Body of pancreas (tissue), 4 donors: ENCODE results near the gene CDH4. TPM values are rescaled to one million over a fixed set of nuclear protein-coding genes. Genes with fewer than 3 reads are reported as not detected.

Experiments used
- ATAC-seq: fragments of 150-250 bp; one replicate; pipeline ENCODE4 v1.9.1; 2016
- DNase-seq, 4 donors: peaks; one replicate each; pipeline ENCODE4 v3.0.0-alpha.2; 2019
- H3K27ac ChIP-seq, 4 donors: fragments of 200-600 bp; sonication (generic); 1 replicate in 3 of 4; 2 replicates in 1 of 4; pipeline versions ENCODE4 v1.5.1 to v1.6.1; 2016 to 2019; ENCODE audit warnings: mild to moderate bottlenecking in 1 of 4, mixed read lengths in 1 of 4, moderate library complexity in 1 of 4
- H3K27me3 ChIP-seq, 2 donors: fragments of 200-600 bp; sonication (generic); one replicate each; pipeline ENCODE4 v1.6.0; 2016; ENCODE audit warnings: mild to moderate bottlenecking in 1 of 2
- H3K36me3 ChIP-seq, 2 donors: fragments of 200-600 bp; sonication (generic); replicated peaks in 1 of 2; 2 replicates each; pipeline ENCODE4 v1.5.1; 2016; ENCODE audit warnings: low read depth in 2 of 2; ENCODE audit not compliant: insufficient read depth in 1 of 2
- H3K4me1 ChIP-seq: fragments of 200-600 bp; sonication (generic); one replicate; pipeline ENCODE4 v1.6.0; 2016
- H3K4me3 ChIP-seq, 2 donors: fragments of 200-600 bp; sonication (generic); 1 replicate in 1 of 2; 2 replicates in 1 of 2; pipeline ENCODE4 v1.5.1; 2016 to 2019
- H3K9me3 ChIP-seq, 3 donors: fragments of 200-600 bp; sonication (generic); 1 replicate in 2 of 3; 2 replicates in 1 of 3; pipeline ENCODE4 v1.5.1; 2016
- CTCF ChIP-seq, 7 experiments: fragments of 450-650 bp in 4 of 7; fragments of 200-600 bp in 3 of 7; sonication (generic) in 3 of 7; IDR thresholded peaks; one replicate each; pipeline ENCODE4 v1.5.1; 2016 to 2019; ENCODE audit warnings: antibody characterized with exemption in 7 of 7
- POLR2A ChIP-seq, 3 donors: fragments of 450-650 bp; IDR thresholded peaks; one replicate each; pipeline ENCODE4 v1.6.1; 2016; ENCODE audit warnings: antibody characterized with exemption in 3 of 3, mild to moderate bottlenecking in 2 of 3
- WGBS, 2 donors: methylation state at CpG; one replicate each; pipeline ENCODE4 v1.1.5; 2017; 5-methylcytosine and 5-hydroxymethylcytosine counted together
- intact Hi-C: fragments of 100-400 bp; cut with DNase I; formaldehyde crosslinking; loops from one replicate; pipeline ENCODE4 v1.15.1; 2023
- total RNA-seq, 2 donors: library from RNA; depleted of rRNA; stranded (reverse); fragments of >200 nt; gene quantifications; one replicate each; pipeline ENCODE4 v1.1.0, GENCODE V29; 2016

Gene CDH4
- total RNA-seq, 2 donors from 2014 or later = 0.33 to 0.52 TPM

- Histone ChIP-seq H3K27me3 (no peaks in the 10 kb centered on the region), H3K4me1 (no peaks in the 10 kb centered on the region), H3K9me3 (no peaks in the 10 kb centered on the region), H3K27ac (no peak overlapping the region), H3K4me3 (no peak overlapping the region), H3K36me3 (no peaks in the 10 kb centered on the region)
- no peak for TF ChIP-seq CTCF (IDR thresholded peaks at IDR 0.05)
- TF ChIP-seq POLR2A (IDR thresholded peaks at IDR 0.05) = no peak
- DNase-seq (no peak), ATAC-seq (no peak)
- 57 to 60% methylated on average over 5 of the region's 5 CpGs for WGBS, 2 donors
- intact Hi-C loops = no loop called here
Measured at GRCh38 chr20:61284752-61285151, 32.7 kb downstream of the CDH4 start.

- WGBS, 2 donors = 70 to 75% methylated on average over 15 of the region's 15 CpGs
- no peak overlapping the region for H3K27ac ChIP-seq
- DNase-seq (no peak), ATAC-seq (no peak)
- H3K4me3 ChIP-seq = no peak overlapping the region
- H3K4me1 ChIP-seq = no peaks in the 10 kb centered on the region
- no peaks in the 10 kb centered on the region for H3K27me3 ChIP-seq
- TF ChIP-seq POLR2A (IDR thresholded peaks at IDR 0.05) (no peak), CTCF (IDR thresholded peaks at IDR 0.05) (no peak)
- no peaks in the 10 kb centered on the region for H3K9me3 ChIP-seq
- intact Hi-C loops = no loop called here
- H3K36me3 ChIP-seq = no peaks in the 10 kb centered on the region
Measured at GRCh38 chr20:61285152-61285645, 33.1 kb downstream of the CDH4 start.

- intact Hi-C loops = no loop called here
- ATAC-seq (no peak), DNase-seq (no peak)
- H3K27me3 ChIP-seq = no peaks in the 10 kb centered on the region
- H3K4me1 ChIP-seq = no peaks in the 10 kb centered on the region
- no peaks in the 10 kb centered on the region for H3K36me3 ChIP-seq
- TF ChIP-seq POLR2A (IDR thresholded peaks at IDR 0.05) (no peak), CTCF (IDR thresholded peaks at IDR 0.05) (no peak)
- no peak overlapping the region for H3K4me3 ChIP-seq
- WGBS, 2 donors = 57 to 68% methylated on average over 4 to 8 of the region's 8 CpGs
- H3K9me3 ChIP-seq = no peaks in the 10 kb centered on the region
- no peak overlapping the region for H3K27ac ChIP-seq
Measured at GRCh38 chr20:61285691-61286090, 33.6 kb downstream of the CDH4 start.

- H3K27me3 ChIP-seq = no peaks in the 10 kb centered on the region
- TF ChIP-seq POLR2A (IDR thresholded peaks at IDR 0.05) = no peak
- no peak for TF ChIP-seq CTCF (IDR thresholded peaks at IDR 0.05)
- H3K4me1 ChIP-seq = no peaks in the 10 kb centered on the region
- no peaks in the 10 kb centered on the region for H3K9me3 ChIP-seq
- DNase-seq = no peak
- no peak overlapping the region for H3K27ac ChIP-seq
- no peaks in the 10 kb centered on the region for H3K36me3 ChIP-seq
- WGBS, 2 donors = 50 to 51% methylated on average over 15 of the region's 15 CpGs
- intact Hi-C loops = no loop called here
- no peak overlapping the region for H3K4me3 ChIP-seq
- ATAC-seq = no peak
Measured at GRCh38 chr20:61287583-61288275, 35.7 kb downstream of the CDH4 start.

- Histone ChIP-seq H3K36me3 (no peaks in the 10 kb centered on the region), H3K4me1 (no peaks in the 10 kb centered on the region)
Measured at GRCh38 chr20:61288331-61288784, 36.3 kb downstream of the CDH4 start.

More at GRCh38 chr20:61288331-61288784, 36.3 kb downstream of the CDH4 start:
- ATAC-seq (no peak), DNase-seq (no peak)
- no peak overlapping the region for H3K27ac ChIP-seq
- H3K4me3 ChIP-seq = no peak overlapping the region
- 76 to 82% methylated on average over 4 to 17 of the region's 17 CpGs for WGBS, 2 donors
- intact Hi-C loops = no loop called here
- H3K9me3 ChIP-seq = no peaks in the 10 kb centered on the region
- H3K27me3 ChIP-seq = no peaks in the 10 kb centered on the region
- TF ChIP-seq POLR2A (IDR thresholded peaks at IDR 0.05) (no peak), CTCF (IDR thresholded peaks at IDR 0.05) (no peak)
